Sigmoid colon (tissue), 3 donors: Measurements from ENCODE around the gene RSPH1.

ENCODE experiments used
- CTCF ChIP-seq, 4 experiments: fragments of 450-650 bp in 3 of 4; fragments of 200-600 bp in 1 of 4; IDR thresholded peaks; one replicate each; pipeline ENCODE4 v1.5.1; 2016 to 2019; ENCODE audit warnings: antibody characterized with exemption in 4 of 4, mild to moderate bottlenecking in 3 of 4, moderate library complexity in 2 of 4
- POLR2A ChIP-seq, 2 donors: fragments of 450-650 bp; IDR thresholded peaks; one replicate each; pipeline ENCODE4 v1.6.1; 2016; ENCODE audit warnings: antibody characterized with exemption in 2 of 2, mild to moderate bottlenecking in 2 of 2, moderate library complexity in 2 of 2

- TF ChIP-seq CTCF (IDR thresholded peaks at IDR 0.05) (no peak), POLR2A (IDR thresholded peaks at IDR 0.05) (no peak)
Measured at GRCh38 chr21:42479582-42479981, 16.4 kb downstream of the RSPH1 start.
